HG03060 (cell line): ENCODE measurements around the gene LITAFD.
"Not testable (repeated sequence)": the region's sequence is repeated elsewhere in the genome, so short reads cannot be mapped to it uniquely, and the experiment has no call there.

Experiments used
- ATAC-seq: cut with Tn5 transposase; IDR thresholded peaks from one replicate; pipeline ENCODE4 v1.9.1; 2021; ENCODE audit warnings: low read depth, moderate number of reproducible peaks; ENCODE audit not compliant: unreplicated experiment

LITAFD gene

DNA sequence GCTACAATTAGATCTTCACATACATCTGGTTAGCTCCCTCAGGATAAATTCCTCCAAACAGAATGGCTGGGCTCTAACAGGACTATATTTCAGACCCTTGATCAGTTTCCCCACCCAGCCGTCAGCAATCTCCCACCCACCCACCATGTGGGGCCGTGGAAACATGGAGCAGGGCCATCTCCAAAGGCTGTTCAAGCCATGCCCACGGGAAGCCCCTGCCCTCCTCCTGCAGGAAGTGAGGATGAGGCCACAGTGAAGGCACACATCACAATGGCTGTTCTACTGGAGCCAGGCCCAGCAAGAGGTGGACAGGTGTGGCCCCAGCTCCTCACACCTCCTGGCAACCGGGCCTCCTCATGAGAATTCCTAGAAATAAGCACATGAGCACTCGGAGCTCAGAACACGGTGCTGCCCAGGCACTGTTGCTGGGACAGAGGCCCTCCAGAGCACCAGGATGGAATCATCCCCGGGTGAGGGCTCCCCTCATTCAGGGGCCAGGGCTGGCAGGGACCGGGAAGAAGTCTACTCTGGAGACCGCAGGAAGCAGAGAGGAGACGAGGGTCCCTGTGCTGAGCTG is at the start of gene LITAFD:
Gene LITAFD, plus strand, starts transcription at position 311 of the 577 bp plus-strand sequence. CDS start 2,005 bp downstream, outside the sequence.
- no peak for ATAC-seq

DNA sequence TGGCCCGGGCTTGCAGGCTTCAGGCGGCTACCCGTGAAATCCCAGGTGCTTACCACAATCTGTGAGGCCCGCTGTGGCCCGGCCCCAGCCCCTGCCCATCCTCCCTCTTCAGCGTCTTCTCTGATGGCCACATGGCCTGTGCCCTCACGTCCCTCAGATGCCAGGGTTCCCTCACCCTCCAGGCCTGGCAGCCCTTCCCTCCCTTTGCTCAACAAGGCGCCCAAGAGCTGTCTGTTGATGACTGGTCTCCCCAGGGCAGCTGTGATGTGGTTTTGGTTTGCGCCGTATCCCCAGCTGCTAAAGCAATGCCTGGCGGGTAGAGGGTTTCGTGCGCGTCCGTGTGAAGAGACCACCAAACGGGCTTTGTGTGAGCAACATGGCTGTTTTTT is 49.4 kb upstream of the LITAFD start:
- ATAC-seq = no peak

DNA sequence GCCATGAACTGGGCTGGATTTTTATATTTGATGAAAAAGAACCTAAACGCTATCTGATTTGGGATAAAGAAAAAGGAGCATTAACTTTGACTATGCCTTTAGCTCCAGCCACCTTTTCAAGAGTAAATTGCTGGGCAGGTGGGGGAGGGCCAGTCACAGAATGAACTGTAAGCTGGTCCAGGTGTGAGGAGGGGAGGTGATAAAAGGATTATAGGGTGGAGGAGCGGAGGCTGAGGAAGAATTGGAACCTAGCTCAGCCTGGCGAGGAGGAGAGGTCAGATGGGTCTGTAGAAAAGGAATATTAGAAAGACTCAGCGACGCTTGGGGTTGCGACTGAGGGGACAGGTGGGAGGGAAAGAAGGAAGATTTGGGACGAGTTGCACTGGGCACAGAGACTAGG is 45.4 kb upstream of the LITAFD start:
- not testable (repeated sequence) for ATAC-seq

DNA sequence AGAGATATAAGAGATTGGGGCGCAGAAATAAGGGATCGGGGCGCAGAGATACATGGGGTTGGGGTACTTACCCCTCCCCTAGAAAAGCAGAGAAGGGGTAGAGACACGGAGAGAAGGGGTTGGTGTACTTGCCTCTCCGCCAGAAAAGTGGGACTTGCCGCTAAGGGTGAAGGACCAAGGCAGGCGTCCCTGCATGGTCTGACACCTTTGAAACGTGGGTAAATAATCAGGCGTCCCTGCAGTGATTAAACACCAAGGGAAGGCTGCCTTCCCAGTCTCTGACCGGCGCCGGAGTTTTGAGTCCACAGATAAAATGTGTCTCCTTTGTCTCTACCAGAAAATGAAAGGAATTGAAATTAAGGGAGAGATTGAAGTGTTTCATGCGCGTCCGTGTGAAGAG is 44.6 kb upstream of the LITAFD start:
- not testable (repeated sequence) for ATAC-seq

DNA sequence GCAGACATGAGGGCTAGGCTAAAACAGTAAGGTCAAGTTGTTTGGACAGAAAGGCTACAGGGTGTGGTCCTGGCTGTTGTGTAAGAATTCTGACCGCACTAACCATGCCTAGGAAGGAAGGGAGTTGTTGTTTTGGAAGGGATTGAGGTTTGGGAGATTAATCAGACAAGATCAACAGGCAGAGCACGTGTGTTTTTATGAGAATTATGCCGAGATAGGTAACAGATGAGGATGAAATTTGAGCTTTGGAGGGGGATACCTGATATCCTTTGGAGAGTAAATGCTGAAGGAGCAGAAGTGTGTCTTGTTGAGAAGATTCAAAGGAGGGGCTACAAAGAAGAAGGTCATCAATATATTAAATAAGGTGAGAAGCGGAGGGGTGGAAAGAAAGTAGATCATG is 40.1 kb upstream of the LITAFD start:
- not testable (repeated sequence) for ATAC-seq

DNA sequence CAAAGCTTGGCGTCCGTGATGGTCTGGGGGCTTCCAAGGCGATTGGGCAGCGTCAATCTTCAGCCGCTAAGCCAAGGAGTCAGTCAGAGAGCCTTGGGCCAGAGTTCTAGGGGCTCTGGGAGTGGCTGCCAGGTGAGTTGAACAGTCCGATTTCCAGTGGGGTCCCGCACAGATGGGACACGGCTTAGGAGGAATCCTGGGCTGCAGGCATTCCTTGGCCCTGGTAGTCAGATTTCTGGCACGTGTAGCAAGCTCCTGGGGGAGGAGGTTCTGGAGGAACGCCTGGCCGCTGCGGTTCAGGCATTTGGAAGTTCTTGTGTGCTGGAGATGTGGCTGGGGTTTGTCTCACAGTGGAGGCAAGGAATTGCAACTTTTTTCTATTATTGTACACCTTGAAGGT is 38.9 kb upstream of the LITAFD start:
- not testable (repeated sequence) for ATAC-seq

DNA sequence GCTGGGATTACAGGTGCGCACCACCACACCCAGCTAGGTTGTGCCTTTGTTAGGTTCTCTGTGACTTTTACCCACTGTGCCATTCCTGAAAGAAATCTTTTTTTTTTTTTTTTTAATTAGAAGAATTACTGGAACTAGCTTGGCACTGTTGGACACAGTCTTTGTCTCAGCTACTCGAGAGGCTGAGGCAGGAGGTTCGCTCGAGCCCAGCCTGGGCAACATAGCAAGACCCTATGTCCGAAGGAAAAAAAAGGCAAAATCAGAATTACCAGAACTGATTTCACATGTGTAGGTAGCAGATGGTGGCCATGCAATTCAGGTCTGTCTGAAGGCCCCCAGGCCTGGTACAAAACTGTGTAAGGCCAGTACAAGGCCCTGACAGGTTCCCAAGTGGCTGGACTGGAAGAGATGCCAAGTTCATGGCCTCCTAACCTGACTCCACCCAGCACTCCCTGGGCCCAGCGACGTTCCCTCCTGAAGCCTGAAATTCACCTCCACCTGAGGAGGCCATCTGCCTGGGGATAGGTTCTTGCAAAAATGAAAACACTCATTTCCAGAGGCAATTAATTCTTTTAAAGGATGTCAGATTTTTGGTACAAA is 36.4 kb upstream of the LITAFD start:
- ATAC-seq = no peak

DNA sequence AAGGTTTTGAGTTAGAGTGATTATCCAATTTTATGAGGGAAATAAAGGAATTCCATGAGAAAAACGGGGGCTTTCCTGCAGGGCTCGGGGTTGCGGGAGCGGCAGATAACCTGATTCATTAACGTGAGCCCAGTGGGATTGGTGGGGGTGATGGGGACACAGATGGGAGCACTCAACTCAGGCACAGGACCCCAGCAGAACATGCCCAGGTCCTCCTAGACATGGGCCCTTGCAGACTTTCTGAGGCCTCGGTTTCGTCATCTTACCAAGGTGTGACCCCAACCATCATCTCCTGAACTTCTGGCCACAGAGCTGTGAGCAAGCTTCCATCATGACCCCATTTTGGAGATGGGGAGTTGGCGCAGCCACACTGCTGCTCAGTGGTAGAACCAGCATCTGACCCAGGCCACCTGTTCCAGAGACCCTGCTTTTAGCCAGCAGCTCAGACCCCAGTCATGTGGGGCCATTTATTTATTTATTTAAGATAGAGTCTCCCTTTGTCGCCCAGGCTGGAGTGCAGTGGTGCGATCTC is 35.7 kb upstream of the LITAFD start:
- ATAC-seq = no peak

DNA sequence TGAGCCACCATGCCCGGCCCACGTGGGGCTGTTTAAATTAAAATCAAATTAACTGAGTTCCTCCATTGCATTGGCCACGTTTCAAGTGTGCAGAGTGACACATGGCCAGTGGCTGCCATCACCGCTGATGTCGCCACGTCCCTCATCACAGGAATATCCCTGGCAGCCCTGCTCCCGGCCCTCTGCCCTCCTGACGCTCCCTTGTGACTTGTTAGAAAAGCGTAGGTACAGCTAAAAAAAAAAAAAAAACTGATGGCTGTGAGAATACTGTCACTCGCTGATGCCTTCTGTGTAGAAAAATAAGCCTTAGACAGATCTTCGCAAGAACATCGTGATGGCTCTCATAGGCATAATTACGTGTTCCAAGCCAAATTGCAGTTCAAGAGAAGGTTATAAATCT is 35.0 kb upstream of the LITAFD start:
- ATAC-seq = no peak

DNA sequence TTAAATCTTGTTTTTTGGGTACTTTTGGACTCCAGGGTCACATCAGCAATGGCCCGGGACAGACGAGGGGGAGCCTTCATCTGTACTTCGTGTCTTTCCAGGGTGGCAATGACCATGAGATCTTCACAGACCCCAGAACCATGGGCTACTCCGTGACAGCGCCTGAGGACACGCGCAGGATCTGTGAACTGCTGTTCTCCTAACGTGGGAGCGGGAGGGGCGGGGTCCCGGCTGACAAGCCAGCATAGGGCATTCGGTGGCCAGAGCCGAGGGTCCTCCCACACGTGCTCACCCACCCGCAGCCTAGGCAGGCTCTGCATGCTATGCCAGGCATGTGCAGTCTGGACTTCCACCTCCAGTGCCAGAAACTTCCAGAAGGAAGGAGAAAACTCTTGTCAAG is 34.5 kb upstream of the LITAFD start:
- no peak for ATAC-seq

DNA sequence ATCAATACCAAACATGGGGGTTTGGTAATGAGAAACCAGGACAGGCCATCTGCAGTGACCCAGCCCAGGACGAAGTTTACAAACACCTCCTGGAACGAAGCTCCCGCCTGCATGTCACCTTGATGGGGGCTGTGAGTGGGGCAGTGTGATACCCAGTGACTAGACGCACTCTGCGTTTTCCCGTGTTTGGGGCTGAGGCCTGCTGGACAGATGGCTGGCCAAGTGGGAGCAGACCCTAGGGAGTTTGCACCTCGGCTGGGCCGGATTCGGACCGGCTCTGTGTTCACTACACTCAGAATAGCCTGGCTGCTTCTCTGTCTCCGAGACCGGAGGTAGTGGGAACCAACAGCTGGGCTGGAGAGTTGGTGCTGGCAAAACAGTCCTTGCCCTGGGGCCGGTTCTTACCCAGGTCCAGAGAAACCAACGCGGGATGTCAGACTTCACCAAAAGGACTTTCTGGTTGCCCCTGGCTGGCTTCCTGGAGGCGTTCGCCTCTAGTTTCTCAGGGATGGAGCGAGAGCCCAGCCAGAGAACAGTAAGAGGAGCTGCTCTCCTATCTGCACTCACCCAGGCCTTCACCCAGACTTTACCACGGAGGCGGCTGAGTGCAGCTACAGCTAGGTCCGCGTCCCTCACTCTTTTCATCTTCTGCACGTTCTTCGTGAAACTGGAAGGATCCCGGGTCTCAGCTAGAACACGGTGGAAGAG is 33.8 kb upstream of the LITAFD start:
- ATAC-seq = no peak

DNA sequence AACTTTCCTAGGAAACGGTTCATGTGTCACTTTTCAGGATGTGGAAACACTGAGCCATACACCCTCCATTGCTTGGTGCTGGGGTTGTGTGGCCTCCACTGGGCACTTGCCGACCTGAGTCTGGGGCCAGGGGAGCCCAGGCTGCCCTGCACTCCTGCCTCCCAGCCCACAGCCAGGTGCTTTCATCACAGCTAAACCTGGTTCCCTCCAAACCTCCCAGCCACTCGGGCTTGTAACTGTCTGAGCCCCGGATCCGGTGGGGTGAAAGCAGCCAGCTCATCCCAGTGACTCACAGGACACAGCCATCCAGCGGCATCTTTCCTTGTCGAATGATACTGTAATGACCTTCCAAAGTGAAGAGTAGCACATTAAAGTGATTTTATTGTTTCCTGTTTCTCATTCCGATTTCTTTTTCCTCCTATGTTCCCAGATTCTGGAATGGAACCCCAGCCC is 33.2 kb upstream of the LITAFD start:
- no peak for ATAC-seq

DNA sequence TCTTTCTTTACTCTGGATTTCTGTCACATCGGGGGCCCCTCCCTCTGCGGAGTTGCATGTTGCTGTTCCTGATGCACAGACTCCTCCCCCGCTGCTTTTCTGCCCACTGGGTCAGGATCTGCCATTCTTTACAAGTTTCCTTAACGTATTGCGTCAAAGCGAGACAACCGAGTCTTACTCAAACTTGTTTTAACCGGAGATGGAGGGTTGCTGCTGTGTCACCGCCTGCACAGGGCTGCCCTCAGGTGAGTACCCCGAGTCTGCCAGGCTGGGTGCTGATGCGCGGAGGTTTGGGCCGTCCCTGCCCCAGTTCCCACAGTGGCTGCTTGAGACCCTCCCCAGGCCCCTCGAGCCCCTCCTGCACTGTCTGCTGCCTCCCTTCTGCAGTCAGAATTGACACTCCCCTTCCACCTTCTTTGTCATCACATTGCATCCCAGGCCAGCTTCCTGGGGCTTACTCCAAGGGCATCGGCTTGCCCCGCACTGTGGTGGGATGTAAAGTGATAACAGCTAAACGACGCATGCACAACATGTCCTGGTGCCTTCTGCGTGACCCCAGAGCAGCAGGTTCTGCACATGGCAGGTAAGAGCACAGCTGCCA is 32.6 kb upstream of the LITAFD start:
- ATAC-seq = no peak

DNA sequence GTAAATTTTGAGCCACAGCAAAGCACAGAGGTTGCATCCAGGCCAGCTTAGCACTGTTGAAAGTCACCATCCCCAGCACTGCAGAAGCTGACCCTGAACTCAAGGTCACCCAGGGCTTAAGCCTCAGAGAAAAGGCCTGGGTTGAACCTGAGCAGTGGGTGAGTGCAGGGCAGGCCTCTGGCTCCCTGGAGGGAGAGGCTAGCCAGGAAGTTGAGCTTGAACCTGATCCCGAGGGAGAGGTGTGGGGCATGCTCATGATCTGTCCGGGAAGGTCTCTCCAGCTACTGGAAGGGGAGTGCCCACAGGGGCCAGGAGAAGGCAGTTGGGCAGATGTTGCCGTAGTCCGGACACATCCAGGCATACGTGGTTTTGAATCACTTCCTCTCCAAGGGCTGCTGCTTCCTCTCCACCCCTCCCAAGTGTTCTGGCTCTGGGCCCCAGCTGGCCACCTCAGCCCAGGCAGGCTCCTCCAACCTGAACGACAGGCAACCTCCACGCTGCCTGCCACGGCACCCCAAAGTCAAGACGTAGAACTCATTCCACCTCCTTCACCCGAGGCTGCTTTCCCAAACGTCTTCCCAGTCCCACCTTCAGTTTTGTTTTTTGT is 31.8 kb upstream of the LITAFD start:
- ATAC-seq = no peak

DNA sequence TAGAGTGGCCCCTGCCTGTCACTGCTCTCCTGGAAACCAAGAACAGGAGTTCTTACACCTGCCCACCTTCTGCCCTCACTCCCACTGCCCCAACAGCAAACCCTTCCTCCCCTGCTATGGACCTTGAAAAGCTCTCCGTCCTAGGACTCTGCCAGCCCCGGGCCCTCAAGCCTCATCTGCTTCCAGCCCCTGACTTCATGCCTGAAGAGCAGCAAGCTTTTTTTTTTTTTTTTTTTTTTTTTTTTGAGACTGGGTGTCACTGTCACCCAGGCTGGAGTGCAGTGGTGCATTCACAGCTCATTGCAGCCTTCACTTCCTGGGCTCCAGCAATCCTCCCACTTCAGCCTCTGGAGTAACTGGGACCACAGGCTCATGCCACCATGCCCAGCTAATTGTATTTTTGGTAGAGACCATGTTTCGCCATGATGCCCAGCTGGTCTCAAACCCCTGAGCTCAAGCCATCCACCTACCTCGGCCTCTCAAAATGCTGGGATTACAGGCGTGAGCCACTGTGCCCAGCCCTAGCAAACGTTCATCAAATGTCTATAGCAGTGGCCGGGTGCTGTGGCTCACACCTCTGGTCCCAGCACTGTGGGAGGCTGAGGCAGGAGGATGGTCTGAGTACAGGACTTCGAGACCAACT is 30.3 kb upstream of the LITAFD start:
- no peak for ATAC-seq

DNA sequence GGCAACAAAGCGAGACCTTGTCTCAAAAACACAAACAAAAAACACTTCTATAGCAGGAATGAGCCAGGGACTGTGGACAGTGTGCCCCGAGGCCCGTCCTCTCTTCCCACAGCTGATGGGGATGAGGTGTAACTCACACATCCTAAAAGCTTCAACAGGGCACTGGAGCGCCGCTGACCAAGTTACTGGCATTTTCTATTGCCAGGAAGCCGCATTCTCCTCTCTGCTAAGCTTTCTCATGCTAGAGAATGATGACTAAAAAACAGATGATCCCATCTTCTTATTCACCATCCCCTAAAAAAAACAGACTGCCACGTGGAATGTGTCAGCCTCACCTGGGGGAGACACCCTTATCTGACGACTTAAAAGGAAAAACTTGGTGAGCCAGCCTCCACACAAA is 29.6 kb upstream of the LITAFD start:
- ATAC-seq = no peak

DNA sequence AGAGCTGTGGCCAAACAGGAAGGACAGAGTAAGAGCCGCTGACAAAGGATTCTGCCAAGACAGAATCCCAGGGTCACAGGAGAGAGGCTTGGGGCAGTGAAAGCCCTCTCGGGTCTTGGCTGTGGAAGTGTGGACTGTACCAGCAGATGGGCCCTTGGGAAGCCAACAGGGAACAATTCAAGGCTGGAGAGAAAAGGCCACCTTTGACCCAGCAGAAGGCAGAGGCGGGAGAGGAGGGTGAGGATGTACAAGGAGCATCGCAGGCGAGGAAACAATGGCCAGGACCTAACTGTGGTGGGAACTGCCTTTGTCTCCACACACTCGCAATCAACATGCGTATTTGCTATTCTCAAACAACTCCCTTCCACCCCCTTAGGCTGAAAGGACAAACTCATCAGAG is 29.0 kb upstream of the LITAFD start:
- no peak for ATAC-seq

DNA sequence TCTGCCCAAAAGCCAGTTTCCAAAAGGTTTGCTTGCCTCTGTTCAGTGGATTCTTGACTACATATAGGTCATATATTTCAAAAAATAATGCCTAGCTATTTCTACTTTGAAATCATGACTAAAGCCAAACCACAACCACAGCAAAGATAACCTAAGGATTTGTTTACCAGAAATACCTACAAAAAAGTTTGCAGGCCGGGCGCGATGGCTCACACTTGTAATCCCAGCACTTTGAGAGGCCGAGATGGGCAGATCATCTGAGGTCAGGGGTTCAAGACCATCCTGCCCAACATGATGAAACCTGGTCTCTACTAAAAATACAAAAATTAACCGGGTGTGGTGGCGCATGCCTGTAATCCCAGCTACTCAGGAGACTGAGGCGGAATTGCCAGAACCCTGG is 28.5 kb upstream of the LITAFD start:
- ATAC-seq = no peak

DNA sequence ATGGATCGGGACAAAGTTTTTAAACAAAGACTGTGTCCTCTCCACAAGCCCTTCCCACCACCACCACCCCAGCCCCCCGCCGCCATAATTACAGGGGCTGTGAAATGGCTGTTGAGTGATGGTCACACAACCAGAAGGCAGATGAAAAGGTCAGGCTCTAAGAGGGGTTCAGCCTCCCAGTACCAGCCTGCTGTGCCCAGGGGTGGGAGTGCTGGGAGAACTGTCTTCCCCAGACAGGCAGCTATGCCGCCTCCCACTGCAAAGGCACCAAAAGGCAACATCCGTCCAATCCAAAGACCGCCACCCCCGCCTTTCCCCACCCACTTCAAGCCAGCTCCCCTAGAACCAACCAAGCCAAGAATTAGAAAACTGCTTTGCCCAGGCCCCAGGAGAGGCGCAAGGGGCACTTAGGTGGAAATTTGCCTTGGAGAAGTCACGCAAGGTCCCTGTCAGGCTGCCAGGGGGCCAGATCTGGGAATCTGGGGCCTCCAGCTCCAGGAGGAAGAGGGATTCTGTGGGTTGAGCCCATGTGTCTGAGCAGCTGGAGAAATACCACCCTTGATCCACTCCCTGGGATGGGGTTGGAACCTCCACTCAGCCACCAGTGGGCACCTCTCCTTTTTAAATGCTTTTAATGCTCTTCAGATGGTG is 27.7 kb upstream of the LITAFD start:
- no peak for ATAC-seq
